HepG2 (cell line): ENCODE data around the gene TSPAN9. TPM values are rescaled to one million over a fixed set of nuclear protein-coding genes. Genes with fewer than 3 reads are reported as not detected.

ENCODE experiments used
- CAMTA2 ChIP-seq: sonication (generic); formaldehyde crosslinking; IDR thresholded peaks from 2 replicates; pipeline ENCODE4 v1.4.0; 2020; ENCODE audit warnings: mild to moderate bottlenecking, missing genetic modification reagents, borderline replicate concordance
- FOSL2 ChIP-seq: sonication (generic); formaldehyde crosslinking; IDR thresholded peaks from 2 replicates; pipeline ENCODE4 v1.4.0; 2020; ENCODE audit warnings: missing genetic modification reagents
- FOXC1 ChIP-seq: sonication (generic); formaldehyde crosslinking; IDR thresholded peaks from 2 replicates; pipeline ENCODE4 v1.8.0; 2022; ENCODE audit warnings: mild to moderate bottlenecking, missing genetic modification reagents, borderline replicate concordance
- GATAD1 ChIP-seq: IDR thresholded peaks from 2 replicates; pipeline ENCODE4 v1.6.1; 2016; ENCODE audit warnings: missing genetic modification reagents, missing compliant biosample characterization
- GZF1 ChIP-seq: sonication (generic); formaldehyde crosslinking; IDR thresholded peaks from 2 replicates; pipeline ENCODE4 v1.5.1; 2020; ENCODE audit warnings: mild to moderate bottlenecking, missing genetic modification reagents
- IKZF1 ChIP-seq: fragments of 450-650 bp; IDR thresholded peaks from 2 replicates; pipeline ENCODE4 v1.7.1; 2016
- NAIF1 ChIP-seq: sonication (generic); formaldehyde crosslinking; IDR thresholded peaks from 2 replicates; pipeline ENCODE4 v1.5.0; 2020; ENCODE audit warnings: mild to moderate bottlenecking, missing genetic modification reagents, borderline replicate concordance
- REL ChIP-seq: sonication (generic); formaldehyde crosslinking; conservative IDR thresholded peaks from 2 replicates; pipeline ENCODE4 v1.8.0; 2022; ENCODE audit warnings: mild to moderate bottlenecking, missing genetic modification reagents, moderate library complexity
- SOX6 ChIP-seq, 2 experiments: fragments of 450-650 bp in 1 of 2; sonication (generic) in 1 of 2; formaldehyde crosslinking in 1 of 2; IDR thresholded peaks; 2 replicates each; pipeline versions ENCODE4 v1.4.0 to v1.6.1; 2017 to 2020; ENCODE audit warnings: antibody characterized with exemption in 1 of 2, mild to moderate bottlenecking in 1 of 2, missing genetic modification reagents in 1 of 2
- SP2 ChIP-seq: sonication (generic); formaldehyde crosslinking; IDR thresholded peaks from 2 replicates; pipeline ENCODE4 v1.5.1; 2020; ENCODE audit warnings: mild to moderate bottlenecking, missing genetic modification reagents
- ZNF138 ChIP-seq: sonication (generic); formaldehyde crosslinking; IDR thresholded peaks from 2 replicates; pipeline ENCODE4 v1.5.0; 2020; ENCODE audit warnings: mild to moderate bottlenecking, low read depth, missing genetic modification reagents
- ZNF232 ChIP-seq: sonication (generic); formaldehyde crosslinking; IDR thresholded peaks from 2 replicates; pipeline ENCODE4 v1.4.0; 2020; ENCODE audit warnings: missing genetic modification reagents, borderline replicate concordance
- ZNF430 ChIP-seq: sonication (generic); formaldehyde crosslinking; IDR thresholded peaks from 2 replicates; pipeline ENCODE4 v1.9.0; 2021; ENCODE audit warnings: mild to moderate bottlenecking, missing genetic modification reagents
- ZNF670 ChIP-seq: sonication (generic); formaldehyde crosslinking; IDR thresholded peaks from 2 replicates; pipeline ENCODE4 v1.8.0; 2022; ENCODE audit warnings: mild to moderate bottlenecking, missing genetic modification reagents, borderline replicate concordance
- ZNF766 ChIP-seq: sonication (generic); formaldehyde crosslinking; IDR thresholded peaks from 2 replicates; pipeline ENCODE4 v1.5.0; 2020; ENCODE audit warnings: missing genetic modification reagents, borderline replicate concordance
- polyA plus RNA-seq, 8 experiments: library from polyadenylated mRNA; depleted of rRNA in 3 of 8; stranded (reverse) in 7 of 8; unstranded in 1 of 8; fragments of >200 nt; fragmentation: Illumina TruSeq in 4 of 8; extraction: Trizol in 4 of 8; gene quantifications; 2 replicates each; pipeline versions ENCODE4 v1.2.1 to v1.2.3, GENCODE V29; 2011 to 2016; ENCODE audit warnings: low read depth in 4 of 8, missing spikeins in 1 of 8, mixed read lengths in 1 of 8; ENCODE audit not compliant: insufficient read depth in 1 of 8
- total RNA-seq, 5 experiments: library from RNA; depleted of rRNA; stranded (reverse); fragments of >200 nt; fragmentation: Illumina TruSeq; extraction: Trizol; gene quantifications; 2 replicates each; pipeline ENCODE4 v1.2.3, GENCODE V29; 2016; ENCODE audit warnings: low read depth in 1 of 5
- TF ChIP-seq, protein P1 (sequence below): sonication (generic); formaldehyde crosslinking; IDR thresholded peaks from 2 replicates; pipeline ENCODE4 v1.8.1; 2023; ENCODE audit warnings: missing genetic modification reagents, mild to moderate bottlenecking, borderline replicate concordance
- TF ChIP-seq, protein P2 (sequence below): sonication (generic); formaldehyde crosslinking; IDR thresholded peaks from 2 replicates; pipeline ENCODE4 v1.8.0; 2022; ENCODE audit warnings: low read depth, missing genetic modification reagents
- TF ChIP-seq, protein P3 (sequence below): IDR thresholded peaks from 2 replicates; pipeline ENCODE4 v1.6.1; 2016; ENCODE audit warnings: control low read depth
- TF ChIP-seq, protein P4 (sequence below): sonication (generic); formaldehyde crosslinking; IDR thresholded peaks from 2 replicates; pipeline ENCODE4 v1.5.0; 2020; ENCODE audit warnings: mild to moderate bottlenecking, missing genetic modification reagents, borderline replicate concordance
- TF ChIP-seq, protein P5 (sequence below): sonication (generic); formaldehyde crosslinking; IDR thresholded peaks from 2 replicates; pipeline ENCODE4 v1.5.1; 2020; ENCODE audit warnings: mild to moderate bottlenecking, missing genetic modification reagents, borderline replicate concordance

Gene TSPAN9
- total and polyA plus RNA-seq, 2 of the 13 experiments (the other 11 are each of a cell fraction or from before 2014, with no cell fraction given) = 18.1 to 42.3 TPM

DNA sequence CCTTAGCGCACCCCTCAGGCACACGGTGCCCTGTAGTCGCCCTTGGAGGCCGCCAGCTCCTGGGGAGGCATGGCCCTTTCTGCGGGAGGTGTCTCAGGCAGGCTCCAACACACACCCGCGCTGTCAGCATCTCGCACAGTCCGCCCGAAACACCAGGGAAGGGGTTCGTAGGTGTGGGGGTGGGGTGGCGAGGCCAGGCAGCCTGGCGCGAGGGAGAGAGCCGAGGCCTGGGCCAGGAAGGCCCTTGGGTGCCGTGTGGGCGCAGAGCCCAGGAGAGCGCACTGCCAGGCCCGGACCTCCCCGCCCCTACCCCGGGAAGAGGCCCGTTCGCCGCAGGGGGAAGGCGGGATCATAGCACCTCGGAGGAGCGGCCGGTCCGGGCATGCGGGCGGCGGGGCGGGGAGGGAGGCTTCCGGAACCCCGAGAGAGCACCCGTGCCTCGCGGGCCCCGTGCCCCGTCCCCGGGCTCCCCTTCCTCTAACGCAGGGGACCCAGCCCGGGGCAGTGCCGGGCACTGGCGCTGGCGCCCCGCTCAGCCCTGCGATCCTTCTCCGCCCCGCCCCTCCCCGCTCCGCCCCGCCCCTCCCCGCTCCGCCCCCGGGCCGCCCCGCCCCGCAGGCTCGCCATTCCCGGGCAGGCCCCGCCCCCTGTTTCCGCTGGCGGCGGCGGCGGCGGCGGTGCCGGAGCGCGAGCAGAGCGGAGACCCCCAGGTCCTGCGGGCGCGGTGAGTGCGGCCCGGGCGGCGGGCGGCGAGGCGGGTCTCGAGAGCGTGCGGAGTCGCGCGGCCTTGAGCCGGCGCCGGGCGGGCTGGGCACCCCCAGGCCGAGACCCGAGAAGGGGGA is at the start of gene TSPAN9 (continued):
- TF ChIP-seq FOSL2 (CRISPR knock-in tag) (no peak), NAIF1 (CRISPR knock-in tag) (no peak), ZNF232 (CRISPR knock-in tag) (no peak), CAMTA2 (peak; percentile 42; the same call in 1 of the 2 replicates), SOX6 (IDR thresholded peaks at IDR 0.05) (no peak), SOX6 (CRISPR knock-in tag; IDR thresholded peaks at IDR 0.05) (0 out of 2 replicates have a peak, but pooled peaks have one; percentile 12), GATAD1 (no peak), IKZF1 (no peak), REL (no peak), SP2 (no peak), FOXC1 (no peak; the same call in 1 of the 2 replicates), ZNF430 (CRISPR knock-in tag) (0 out of 2 replicates have a peak, but pooled peaks have one; percentile 63), ZNF138 (no peak), ZNF766 (no peak), GZF1 (CRISPR knock-in tag) (no peak), ZNF670 (no peak)
- TF ChIP-seq, protein P1, sequence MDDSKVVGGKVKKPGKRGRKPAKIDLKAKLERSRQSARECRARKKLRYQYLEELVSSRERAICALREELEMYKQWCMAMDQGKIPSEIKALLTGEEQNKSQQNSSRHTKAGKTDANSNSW (CRISPR knock-in tag) = 0 out of 2 replicates have a peak, but pooled peaks have one; percentile 59
- TF ChIP-seq, protein P2, sequence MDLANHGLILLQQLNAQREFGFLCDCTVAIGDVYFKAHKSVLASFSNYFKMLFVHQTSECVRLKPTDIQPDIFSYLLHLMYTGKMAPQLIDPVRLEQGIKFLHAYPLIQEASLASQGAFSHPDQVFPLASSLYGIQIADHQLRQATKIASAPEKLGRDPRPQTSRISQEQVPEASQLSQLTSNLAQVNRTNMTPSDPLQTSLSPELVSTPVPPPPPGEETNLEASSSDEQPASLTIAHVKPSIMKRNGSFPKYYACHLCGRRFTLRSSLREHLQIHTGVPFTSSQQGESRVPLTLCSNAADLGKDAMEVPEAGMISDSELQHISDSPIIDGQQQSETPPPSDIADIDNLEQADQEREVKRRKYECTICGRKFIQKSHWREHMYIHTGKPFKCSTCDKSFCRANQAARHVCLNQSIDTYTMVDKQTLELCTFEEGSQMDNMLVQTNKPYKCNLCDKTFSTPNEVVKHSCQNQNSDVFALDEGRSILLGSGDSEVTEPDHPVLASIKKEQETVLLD (CRISPR knock-in tag) = peak; percentile 31; the same call in 1 of the 2 replicates
- TF ChIP-seq, protein P3, sequence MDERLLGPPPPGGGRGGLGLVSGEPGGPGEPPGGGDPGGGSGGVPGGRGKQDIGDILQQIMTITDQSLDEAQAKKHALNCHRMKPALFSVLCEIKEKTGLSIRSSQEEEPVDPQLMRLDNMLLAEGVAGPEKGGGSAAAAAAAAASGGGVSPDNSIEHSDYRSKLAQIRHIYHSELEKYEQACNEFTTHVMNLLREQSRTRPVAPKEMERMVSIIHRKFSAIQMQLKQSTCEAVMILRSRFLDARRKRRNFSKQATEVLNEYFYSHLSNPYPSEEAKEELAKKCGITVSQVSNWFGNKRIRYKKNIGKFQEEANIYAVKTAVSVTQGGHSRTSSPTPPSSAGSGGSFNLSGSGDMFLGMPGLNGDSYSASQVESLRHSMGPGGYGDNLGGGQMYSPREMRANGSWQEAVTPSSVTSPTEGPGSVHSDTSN (CRISPR knock-in tag) = no peak
- TF ChIP-seq, protein P4, sequence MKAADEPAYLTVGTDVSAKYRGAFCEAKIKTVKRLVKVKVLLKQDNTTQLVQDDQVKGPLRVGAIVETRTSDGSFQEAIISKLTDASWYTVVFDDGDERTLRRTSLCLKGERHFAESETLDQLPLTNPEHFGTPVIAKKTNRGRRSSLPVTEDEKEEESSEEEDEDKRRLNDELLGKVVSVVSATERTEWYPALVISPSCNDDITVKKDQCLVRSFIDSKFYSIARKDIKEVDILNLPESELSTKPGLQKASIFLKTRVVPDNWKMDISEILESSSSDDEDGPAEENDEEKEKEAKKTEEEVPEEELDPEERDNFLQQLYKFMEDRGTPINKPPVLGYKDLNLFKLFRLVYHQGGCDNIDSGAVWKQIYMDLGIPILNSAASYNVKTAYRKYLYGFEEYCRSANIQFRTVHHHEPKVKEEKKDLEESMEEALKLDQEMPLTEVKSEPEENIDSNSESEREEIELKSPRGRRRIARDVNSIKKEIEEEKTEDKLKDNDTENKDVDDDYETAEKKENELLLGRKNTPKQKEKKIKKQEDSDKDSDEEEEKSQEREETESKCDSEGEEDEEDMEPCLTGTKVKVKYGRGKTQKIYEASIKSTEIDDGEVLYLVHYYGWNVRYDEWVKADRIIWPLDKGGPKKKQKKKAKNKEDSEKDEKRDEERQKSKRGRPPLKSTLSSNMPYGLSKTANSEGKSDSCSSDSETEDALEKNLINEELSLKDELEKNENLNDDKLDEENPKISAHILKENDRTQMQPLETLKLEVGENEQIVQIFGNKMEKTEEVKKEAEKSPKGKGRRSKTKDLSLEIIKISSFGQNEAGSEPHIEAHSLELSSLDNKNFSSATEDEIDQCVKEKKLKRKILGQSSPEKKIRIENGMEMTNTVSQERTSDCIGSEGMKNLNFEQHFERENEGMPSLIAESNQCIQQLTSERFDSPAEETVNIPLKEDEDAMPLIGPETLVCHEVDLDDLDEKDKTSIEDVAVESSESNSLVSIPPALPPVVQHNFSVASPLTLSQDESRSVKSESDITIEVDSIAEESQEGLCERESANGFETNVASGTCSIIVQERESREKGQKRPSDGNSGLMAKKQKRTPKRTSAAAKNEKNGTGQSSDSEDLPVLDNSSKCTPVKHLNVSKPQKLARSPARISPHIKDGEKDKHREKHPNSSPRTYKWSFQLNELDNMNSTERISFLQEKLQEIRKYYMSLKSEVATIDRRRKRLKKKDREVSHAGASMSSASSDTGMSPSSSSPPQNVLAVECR (CRISPR knock-in tag) = peak; percentile 80
- TF ChIP-seq, protein P5, sequence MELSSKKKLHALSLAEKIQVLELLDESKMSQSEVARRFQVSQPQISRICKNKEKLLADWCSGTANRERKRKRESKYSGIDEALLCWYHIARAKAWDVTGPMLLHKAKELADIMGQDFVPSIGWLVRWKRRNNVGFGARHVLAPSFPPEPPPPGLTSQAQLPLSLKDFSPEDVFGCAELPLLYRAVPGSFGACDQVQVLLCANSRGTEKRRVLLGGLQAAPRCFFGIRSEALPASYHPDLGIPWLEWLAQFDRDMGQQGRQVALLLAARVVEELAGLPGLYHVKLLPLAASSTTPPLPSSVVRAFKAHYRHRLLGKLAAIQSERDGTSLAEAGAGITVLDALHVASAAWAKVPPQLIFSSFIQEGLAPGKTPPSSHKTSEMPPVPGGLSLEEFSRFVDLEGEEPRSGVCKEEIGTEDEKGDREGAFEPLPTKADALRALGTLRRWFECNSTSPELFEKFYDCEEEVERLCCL = no peak
